CD4-positive, alpha-beta T cell treated with Interleukin-2 at 100 ng/mL for 4 hours (primary cell): ENCODE results near the gene YES1.
A peak's percentile ranks its signal among the peaks of the same experiment; 100 is the strongest.
"Not testable (repeated sequence)": the region's sequence is repeated elsewhere in the genome, so short reads cannot be mapped to it uniquely, and the experiment has no call there.

Source experiments
- DNase-seq: peaks from one replicate; pipeline ENCODE4 v3.0.0-alpha.2; 2020; ENCODE audit warnings: low spot score

Gene YES1

DNA sequence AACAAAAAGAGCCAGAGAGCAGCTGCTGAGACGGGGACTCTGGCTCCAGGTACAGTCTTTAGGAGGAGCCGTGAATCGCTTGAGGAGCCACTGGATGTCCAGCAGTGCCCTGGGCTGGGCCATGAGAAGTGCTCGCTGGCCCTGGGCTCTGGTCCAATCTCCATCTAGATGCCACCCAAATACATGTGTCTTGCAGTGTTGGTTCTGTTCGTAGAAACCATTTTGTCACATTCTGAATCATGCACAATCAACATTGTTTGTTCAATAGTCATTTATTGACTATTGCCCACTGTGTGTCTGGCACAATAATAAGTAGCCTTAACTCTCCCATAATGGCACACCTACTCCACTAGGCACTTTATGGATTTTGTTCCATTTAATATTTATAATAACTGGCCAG lies 128.5 kb downstream of the YES1 start:
- no peak for DNase-seq

DNA sequence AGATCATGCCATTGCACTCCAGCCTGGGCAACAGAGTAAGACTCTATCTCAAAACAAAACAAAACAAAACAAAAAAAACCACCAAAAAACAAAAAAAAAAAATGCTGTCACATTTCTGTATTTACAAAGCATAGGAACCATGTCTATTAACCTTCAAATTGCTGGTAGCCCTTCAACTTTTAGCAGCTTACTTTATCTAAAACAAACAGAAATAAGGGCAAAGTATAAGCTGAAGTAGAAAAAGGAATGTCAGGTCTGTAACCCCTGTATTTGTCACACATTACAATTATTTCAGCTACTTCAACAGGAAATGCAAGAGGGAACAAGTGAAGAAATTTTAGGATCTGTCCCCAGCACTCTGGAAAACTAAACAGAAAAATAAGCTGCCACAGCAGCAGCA lies 129.2 kb downstream of the YES1 start:
- no peak for DNase-seq

DNA sequence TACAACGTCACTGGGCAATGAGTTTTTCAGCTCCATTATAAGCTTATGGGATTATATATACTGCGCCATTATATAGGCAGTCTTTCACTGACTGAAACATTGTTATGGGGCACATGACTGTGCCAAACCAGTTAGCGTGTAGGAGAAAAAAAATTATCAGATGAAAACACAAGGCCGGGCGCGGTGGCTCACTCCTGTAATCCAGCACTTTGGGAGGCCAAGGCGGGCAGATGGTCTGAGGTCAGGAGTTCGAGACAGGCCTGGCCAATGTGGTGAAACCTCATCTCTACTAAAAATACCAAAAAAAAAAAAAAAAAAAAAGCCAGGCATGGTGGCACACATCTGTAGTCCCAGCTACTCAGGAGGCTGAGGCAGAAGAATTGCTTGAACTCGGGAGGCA lies 129.6 kb downstream of the YES1 start:
- DNase-seq, result not testable (repeated sequence)

DNA sequence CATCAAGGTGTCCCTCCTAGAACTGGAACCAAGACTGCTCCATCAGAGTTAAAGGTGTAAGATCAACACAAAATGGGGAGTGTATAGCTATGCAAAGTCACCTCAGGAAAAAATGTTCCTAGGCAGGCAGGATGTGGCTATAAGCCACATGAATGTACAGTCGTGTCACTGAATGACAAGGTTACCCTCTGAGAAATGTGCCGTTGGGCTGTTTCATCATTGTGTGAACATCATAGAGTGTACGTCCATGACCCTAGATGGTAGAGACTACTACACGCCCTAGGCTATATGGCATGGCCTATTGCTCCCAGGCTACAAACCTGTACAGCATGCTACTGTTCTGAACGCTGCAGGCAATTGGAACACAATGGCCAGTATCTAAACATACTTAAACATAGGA lies 130.1 kb downstream of the YES1 start:
- peak; percentile 32 for DNase-seq

DNA sequence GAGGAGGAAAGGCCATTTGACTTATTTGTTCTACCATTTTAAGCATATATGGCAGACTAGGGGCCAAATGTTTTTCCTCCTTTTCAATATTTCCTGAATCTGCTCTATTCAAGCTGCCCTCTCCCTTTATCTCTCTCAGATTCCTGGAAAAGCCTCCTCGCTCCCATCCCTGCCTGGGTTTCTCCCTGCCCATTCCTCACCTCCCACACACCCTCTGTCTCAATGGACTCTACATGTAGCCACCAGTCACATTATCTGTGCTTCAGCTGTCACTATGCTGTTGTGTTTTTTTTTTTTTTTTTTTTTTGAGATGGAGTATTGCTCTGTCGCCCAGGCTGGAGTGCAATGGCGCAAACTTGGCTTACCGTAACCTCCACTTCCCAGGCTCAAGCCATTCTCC lies 131.7 kb downstream of the YES1 start:
- no peak for DNase-seq

DNA sequence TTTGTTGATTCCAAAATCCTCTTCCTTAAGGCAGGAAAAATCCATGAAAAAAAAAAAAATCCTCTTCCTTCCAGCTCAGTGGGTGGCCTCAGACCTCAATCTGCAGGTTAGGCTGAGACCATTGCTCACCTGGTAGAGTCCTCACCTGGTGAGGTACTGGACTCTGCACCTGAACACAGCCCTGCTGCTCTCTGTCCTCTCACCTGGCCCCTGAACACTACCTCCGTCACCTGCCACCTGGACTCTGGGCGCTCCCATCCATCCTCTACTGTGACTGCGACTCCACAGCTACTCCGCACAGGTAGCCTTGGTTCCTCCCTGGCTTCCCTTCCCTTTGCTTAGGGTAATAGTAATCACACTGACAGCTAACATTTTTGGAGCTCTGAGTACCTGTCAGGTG lies 132.5 kb downstream of the YES1 start:
- DNase-seq, result no peak

DNA sequence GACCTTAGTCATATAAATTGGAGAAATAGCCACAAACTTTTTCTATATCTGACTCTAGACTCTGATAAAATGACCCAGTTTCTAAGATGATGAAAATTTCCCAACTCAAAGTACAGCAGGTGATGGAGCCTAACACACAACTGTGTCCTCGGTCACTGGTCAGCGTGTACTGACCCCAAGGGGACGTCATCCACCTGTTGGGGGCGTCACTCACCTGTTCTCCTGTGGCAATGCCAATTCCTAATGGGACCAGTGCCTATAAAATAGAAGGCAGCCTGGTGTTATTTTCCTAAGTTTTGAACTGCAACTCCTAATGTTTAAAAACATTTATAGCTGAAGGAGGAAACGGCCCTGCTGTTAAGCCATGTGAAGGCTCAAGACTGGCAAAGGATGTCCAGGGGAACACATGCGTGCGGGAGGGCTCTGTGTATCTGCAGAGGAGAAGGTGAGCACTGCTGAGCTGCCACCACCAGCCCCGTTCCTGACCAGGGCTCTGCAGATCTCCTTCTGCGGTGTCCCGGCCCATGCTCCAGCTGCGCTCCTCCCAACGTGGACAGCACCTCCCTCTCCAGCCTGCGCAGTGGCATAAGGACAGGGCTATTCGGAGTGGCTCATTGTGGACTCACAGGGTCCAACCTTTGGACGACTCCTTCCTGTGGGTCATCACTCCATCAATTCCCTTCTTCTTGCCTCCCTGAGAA lies 133.4 kb downstream of the YES1 start:
- no peak for DNase-seq

DNA sequence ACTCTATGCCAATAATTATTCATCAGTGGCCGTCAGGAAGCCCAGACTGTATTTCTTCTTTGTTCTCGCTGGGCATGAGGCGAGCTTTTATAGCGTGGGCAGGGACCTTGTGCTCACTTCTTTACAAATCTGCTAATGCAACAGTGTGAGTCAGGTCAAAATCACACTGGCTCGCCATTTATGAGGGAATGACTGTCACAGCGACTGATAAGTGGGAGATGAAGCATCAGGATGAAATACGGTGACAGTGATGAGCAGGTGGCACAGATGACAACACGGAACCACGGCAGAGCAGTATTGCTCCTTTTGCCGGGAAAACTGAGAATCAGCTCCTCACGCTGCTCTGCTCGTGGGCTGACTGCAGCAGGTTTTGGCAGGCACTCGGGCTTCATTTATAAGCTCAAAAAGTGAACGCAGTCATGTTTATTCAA lies 134.1 kb downstream of the YES1 start:
- DNase-seq, result no peak

DNA sequence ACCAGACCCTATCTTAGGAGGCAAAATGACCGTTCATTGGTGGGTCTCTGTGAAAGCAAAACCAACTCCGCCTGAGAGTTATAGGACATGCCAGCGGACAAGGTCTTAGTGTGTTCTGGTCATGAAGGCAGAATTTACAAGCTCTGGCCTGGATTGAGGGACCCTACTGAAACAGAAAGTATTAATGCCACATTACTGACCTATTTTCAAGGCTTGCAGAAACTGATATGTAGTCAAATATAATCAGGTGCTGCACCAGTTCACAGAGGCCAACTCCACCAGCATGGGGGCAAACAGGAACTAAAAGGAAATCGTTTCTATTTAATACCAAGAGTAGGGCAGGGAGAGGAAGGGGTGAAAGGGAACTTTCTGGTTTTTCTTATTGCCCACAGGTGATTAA lies 134.9 kb downstream of the YES1 start:
- DNase-seq, result no peak

DNA sequence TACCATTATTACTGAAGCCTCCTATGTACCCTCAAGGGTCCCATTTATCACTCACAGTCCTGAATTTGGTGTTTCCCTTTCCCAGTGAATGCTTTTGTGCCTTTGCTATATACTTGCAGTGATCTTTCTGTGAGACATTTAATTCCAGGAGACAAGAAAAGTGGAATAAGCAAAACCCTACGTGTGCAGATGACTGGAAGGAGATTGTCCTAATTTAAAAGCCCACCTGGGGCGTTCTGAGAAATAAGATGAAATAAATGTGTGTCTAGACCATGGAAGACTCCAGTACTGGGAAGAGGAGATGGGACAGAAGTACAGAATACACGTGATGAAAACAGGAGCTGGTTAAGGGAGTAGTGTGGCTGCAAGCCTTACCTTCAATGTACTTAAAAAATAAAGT lies 135.3 kb downstream of the YES1 start:
- no peak for DNase-seq

DNA sequence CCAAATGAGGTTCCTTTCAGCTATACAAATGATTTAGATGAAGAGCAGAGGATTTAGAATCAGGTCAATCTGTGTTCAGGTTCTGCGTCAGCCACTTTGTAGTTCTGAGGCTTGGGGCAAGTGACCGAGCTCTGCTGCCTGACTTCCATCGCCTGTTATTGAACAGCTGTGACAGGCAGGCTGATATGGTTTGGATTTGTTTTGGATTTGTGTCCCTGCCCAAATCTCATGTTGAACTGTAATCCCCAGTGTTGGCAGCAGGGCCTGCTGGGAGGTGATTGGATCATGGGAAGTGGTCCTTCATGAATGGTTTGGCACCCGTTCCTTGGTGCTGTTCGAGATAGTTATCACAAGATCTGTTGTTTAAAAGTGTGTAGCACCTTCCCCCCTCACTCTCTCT lies 136.0 kb downstream of the YES1 start:
- no peak for DNase-seq

DNA sequence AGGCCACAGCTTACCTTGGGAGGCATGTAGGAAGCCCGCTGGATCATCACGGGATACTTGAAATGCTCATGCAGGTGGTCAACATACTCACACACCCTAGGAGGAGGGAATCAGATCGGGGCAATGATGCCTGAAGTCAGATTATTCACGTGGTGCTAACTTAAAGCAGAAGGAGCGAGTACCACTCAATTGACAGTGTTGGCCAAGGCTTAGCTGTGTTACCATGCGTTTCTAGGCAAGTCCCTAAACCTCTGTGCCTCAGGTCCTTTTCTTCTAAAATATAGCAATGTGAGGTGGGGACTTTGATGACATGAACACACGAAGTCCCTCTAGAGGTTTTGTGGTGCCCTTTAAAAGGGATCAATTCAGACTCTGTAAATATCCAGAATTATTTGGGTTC lies 136.7 kb downstream of the YES1 start:
- no peak for DNase-seq

DNA sequence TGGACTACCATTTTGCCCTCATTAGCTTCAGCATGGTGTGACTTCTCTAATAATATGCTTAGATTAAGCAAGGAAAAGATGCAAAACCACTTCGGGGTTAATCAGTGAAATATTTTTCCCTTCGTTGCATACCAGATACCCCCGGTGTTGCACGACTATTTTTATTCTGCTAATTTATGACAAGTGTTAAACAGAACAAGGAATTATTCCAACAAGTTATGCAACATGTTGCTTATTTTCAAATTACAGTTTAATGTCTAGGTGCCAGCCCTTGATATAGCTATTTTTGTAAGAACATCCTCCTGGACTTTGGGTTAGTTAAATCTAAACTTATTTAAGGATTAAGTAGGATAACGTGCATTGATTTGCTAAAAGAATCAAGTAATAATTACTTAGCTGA lies 138.3 kb downstream of the YES1 start:
- no peak for DNase-seq

DNA sequence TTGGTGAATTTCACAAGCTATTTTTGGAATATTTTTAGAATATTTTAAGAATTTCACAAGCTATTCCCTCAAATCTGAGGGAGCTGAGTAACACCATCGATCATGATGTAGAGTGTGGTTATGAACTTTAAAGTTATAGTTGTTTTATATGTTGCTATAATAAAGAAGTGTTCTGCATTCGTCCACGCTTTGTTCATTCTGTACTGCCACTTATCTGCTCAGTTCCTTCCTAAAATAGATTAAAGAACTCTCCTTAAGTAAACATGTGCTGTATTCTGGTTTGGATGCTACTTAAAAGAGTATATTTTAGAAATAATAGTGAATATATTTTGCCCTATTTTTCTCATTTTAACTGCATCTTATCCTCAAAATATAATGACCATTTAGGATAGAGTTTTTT lies 138.7 kb downstream of the YES1 start:
- DNase-seq, result no peak
